Globus pallidus (tissue), 1 donor: ENCODE measurements around the gene NLRP6.
"Not testable (repeated sequence)": the region's sequence is repeated elsewhere in the genome, so short reads cannot be mapped to it uniquely, and the experiment has no call there.

Experiments used
- DNase-seq: peaks from one replicate; pipeline ENCODE4 v3.0.0-alpha.2; 2015; ENCODE audit warnings: low spot score

The NLRP6 gene

GRCh38 chr11:293852-294661 is 15.8 kb downstream of the NLRP6 start:
- DNase-seq = no peak

DNA sequence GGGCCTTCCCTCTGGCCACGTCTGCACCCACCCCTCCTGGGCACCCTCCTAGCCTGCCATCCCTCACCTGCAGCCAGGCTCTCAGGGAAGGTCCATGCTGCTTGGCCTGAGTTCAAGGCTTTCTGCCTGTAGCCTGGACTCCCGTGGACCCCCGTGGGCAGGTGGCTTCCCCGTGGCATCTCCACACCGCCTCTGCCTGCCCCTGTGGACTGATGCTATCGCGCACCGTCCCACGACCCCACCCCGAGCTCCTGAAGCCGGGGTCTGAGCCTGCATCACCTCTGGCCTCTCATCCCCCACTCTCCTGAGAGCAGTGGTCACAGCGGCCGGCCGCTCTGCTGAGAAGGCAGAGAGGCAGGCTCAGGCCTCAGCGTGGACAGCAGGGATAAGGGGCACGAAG is 16.6 kb downstream of the NLRP6 start:
- no peak for DNase-seq

DNA sequence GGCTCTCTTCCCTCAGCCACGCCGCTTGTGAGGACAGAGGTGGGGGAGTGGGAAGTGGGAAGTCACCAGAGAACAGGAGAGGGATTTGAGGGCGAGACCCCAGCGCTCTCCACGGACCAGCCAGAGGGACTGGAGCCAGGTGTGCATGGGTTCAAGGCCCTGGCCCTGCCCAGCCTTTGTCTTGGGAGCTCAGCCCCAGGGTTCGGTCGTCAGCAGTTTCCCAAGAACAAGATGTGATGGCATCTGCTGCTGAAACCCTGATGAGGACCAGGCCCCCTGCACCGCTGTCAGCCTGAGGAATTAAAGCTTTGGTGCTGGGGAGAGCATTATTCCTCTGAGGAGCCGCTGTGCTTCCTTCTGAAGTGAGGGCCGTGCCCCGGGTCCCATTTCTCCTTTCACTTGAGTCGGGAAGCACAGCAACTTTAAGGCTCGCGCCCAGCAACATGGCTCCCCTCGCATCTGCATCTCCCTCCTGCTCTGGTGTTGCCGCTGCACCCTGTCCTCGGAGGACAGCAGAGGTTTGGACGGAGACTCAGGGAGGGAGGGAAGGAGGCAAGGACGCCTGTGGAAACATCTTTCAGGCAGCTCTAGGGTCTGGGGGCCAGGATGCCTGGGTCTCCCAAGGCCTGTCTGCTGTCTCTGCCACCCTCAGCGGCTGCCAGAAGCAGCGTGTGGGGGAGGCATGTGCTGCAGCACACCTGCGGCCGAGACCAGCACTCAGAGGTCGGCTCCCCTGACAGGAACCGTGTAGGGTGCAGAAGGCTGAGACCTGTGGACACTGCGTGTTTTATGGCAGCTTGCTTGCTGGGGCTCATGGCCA is 17.4 kb downstream of the NLRP6 start:
- DNase-seq = no peak

GRCh38 chr11:296171-297050 is 18.2 kb downstream of the NLRP6 start:
- no peak for DNase-seq

DNA sequence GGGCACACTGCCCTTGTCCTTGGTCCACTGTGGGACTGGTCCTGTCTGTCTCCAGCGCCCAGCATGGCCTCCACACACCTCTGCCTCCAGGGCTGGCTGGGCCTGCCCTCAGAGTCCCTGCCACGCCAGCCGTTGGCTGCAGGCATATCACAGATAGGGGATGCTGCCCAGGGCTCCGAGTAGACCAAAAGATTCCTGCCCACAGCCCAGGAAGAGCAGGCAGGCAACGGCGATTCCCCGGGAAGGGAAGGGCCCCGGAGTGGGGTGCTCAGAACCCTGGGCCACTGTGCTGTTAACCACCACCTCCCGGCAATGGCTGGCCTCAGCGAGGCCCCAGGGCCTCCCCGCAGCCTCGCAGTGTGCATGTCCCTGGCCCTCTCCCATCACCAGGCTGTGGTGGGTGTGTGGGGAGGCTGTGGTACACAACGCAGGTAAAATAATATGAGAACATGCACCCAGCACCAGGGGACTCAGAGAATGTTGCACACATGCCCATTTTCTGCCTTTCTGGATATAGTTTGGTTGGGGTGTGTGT is 18.9 kb downstream of the NLRP6 start:
- DNase-seq = no peak

DNA sequence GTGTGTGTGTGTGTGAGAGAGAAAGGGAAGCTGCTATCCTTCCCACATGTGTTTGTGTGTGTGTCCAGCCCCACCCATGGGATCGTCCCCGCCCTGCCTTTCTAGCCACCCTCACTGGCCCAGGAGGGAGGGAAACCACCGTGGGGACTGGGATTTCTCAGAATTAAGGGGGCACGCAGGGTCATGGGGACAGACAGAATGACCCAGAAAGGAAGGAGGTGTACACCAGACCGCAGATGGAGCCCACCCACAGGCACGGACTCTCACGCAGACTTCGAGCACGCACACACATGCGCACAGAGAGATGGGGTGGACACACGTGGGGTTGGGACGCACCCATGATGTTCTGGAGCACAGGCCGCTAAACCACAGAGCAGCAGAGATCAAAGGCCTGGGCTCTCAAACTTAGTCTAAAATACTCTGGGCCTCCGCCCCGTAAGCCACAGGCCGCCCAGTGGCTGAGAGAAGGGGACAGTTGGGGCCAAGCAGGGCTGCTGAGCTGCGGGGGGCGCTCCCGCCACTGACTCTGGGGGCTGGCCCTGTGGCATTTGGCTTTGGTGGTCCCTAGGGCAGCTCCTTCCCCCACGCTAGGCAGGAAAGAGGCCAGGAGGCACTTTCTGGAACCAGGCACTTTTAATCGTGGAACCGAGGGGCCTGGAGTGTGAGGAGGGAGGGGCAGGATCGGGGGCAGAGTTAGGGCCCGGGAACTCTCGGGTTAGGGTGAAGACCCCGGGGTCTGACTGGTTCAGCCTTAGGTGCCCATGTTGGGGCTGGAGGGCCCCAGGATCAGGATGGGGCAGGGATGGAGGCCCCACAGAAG is 19.6 kb downstream of the NLRP6 start:
- DNase-seq = no peak

DNA sequence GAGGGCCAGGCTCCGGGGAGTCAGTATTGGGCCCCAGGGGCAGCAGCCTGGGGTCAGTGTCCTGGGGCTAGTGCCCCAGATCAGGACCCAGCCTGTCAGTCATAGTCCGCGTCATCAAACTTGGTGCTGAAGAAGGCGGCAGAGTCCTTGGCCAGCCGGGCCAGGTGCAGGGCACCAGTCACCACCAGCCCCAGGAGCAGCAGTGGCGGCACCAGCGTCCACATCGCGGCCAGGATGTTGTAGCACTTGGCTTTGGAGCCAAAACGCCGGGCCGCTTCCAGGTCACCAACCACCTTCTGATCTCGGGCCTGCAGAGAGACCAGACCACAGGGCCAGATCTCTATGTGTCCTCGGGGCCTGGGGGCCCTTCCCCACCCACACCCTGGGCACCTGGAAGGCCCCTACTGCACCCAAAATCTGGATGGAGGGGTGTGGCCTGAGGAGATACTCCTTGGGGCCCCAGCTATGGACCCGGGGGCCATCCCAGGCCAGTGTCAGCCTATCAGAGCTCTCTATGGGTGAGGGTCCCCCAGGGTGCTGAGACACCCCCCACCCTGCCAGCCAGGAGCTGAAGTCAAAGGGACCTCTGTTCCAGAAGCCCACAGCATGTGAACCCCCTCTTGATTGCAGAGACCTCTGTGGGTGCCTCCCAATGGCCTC is 20.3 kb downstream of the NLRP6 start:
- DNase-seq = no peak

- no peak for DNase-seq
Observed at GRCh38 chr11:299081-299891, 21.1 kb downstream of the NLRP6 start, which contains the start of gene IFITM5. Gene IFITM5, minus strand, starts transcription at chr11:299526. Its CDS starts 36 bp downstream, at chr11:299490.

- no peak for DNase-seq
Observed at GRCh38 chr11:299951-300735, 21.9 kb downstream of the NLRP6 start.

DNA sequence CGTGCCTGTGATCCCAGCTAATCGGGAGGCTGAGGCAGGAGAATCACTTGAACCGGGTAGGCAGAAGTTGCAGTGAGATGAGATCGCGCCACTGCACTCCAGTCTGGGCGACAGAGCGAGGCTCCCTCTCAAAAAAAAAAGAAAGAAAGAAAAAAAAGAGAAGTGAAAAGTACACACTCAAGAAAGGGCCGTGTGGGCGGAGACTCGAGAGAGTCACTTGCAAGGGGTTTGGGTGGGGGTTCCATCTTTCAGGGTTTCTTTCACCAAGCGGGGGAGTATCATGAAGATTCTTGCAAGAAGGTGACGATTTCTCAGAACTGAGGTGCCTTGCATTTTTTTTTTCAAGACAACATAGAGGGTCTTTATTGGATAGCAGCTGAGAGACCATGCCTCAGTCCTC is 25.2 kb downstream of the NLRP6 start:
- no peak for DNase-seq

GRCh38 chr11:304061-304506 is 25.9 kb downstream of the NLRP6 start:
- no peak for DNase-seq

DNA sequence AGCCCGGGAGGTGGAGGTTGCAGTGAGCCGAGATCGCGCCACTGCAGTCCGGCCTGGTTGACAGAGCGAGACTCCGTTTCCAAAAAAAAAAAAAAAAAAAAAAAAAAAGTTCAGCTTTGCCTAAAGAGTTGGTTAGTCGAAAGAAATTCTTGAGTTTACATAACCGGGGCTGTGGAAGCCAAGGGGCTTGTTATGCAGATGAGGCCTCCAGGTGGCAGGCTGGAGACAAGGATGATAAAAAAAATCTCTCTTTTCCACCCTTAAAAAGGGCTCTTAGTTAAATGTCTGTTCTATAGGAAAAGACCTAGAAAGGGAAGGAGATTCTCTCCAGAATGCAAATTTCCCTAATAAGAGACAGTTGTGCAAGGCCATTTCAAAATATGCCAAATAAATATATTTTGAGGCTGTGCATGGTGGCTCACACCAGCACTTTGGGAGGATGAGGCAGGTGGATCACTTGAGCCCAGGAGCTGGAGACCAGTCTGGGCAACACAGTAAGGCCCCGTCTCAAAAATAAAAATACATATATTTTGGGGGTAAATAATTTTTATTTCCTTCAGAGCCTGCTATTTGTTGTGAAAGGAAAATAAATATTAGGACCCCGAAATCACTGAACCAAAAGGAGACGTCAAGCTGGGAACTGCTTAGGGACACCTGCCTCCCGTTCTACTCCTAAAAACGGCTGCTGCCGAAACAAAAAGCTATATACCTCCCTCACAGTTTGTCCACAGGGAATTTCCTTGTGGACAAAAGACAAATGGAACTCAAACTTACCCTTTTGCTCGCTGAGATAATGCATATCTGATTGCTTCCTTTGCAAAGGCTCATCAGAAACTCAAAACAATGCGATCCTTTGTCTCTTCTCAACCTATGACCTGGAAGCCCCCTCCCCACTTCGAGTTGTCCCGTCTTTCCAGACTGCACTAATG is 27.0 kb downstream of the NLRP6 start:
- DNase-seq = no peak

GRCh38 chr11:305844-306211 is 27.6 kb downstream of the NLRP6 start:
- DNase-seq = no peak

GRCh38 chr11:306645-307371 is 28.6 kb downstream of the NLRP6 start:
- DNase-seq = no peak

- not testable (repeated sequence) for DNase-seq
Observed at GRCh38 chr11:307766-308708, 29.8 kb downstream of the NLRP6 start, which contains the start of gene IFITM2. Gene IFITM2, plus strand, starts transcription at chr11:307816. Its CDS starts 377 bp downstream, at chr11:308193.
